ENCODE results near the gene FUOM.

GRCh38 chr10:133357285-133358161 lies at the start of gene FUOM:
- TF ChIP-seq USF1 (IDR thresholded peaks at IDR 0.05; ENCODE audit: borderline replicate concordance, low read depth) (no peak), CTCF (IDR thresholded peaks at IDR 0.05) (no peak), POLR2AphosphoS5 (IDR thresholded peaks at IDR 0.05; ENCODE audit: low read depth, low read length) (no peak)

All from SK-N-SH (cell line).